NCI-H82 treated with DMSO at 0.1 percent for 48 hours (cell line): ENCODE results near the gene PHLDB2.

ENCODE experiments used
- DNase-seq: peaks from one replicate; lab custom pipeline; 2025; ENCODE audit not compliant: unreplicated experiment; lab: John Stamatoyannopoulos, UW

The PHLDB2 gene

GRCh38 chr3:111850537-111850936 lies 8.5 kb upstream of the PHLDB2 start:
- DNase-seq, result no peak

- no peak for DNase-seq
These were observed 7.5 kb upstream of the PHLDB2 start for GRCh38 chr3:111851511-111851954.

- no peak for DNase-seq
These were observed 6.5 kb upstream of the PHLDB2 start for GRCh38 chr3:111852540-111852939.

GRCh38 chr3:111853068-111853467 lies 6.0 kb upstream of the PHLDB2 start:
- no peak for DNase-seq

GRCh38 chr3:111854990-111855389 lies 4.1 kb upstream of the PHLDB2 start:
- DNase-seq, result no peak

GRCh38 chr3:111856501-111856900 lies 2.6 kb upstream of the PHLDB2 start:
- DNase-seq, result no peak

GRCh38 chr3:111857474-111857873 lies 1.6 kb upstream of the PHLDB2 start:
- no peak for DNase-seq

- no peak for DNase-seq
These were observed 423 bp upstream of the PHLDB2 start for GRCh38 chr3:111858642-111859041.

GRCh38 chr3:111859974-111860859 lies 1.2 kb downstream of the PHLDB2 start:
- DNase-seq, result peak; percentile 79

GRCh38 chr3:111861391-111861790 lies 2.3 kb downstream of the PHLDB2 start:
- DNase-seq, result peak; percentile 56

- peak; percentile 97 for DNase-seq
These were observed 3.4 kb downstream of the PHLDB2 start for GRCh38 chr3:111862415-111862814.

- peak; percentile 99 for DNase-seq
These were observed 3.9 kb downstream of the PHLDB2 start for GRCh38 chr3:111862974-111863373.

- no peak for DNase-seq
These were observed 5.1 kb downstream of the PHLDB2 start for GRCh38 chr3:111863942-111864694.

GRCh38 chr3:111864821-111865656 lies 6.0 kb downstream of the PHLDB2 start:
- peak; percentile 41 for DNase-seq

- no peak for DNase-seq
These were observed 8.9 kb downstream of the PHLDB2 start for GRCh38 chr3:111867889-111868426.

GRCh38 chr3:111870620-111871019 lies 11.6 kb downstream of the PHLDB2 start:
- no peak for DNase-seq

- no peak for DNase-seq
These were observed 13.0 kb downstream of the PHLDB2 start for GRCh38 chr3:111871809-111872623.

GRCh38 chr3:111872979-111873378 lies 13.9 kb downstream of the PHLDB2 start:
- no peak for DNase-seq

GRCh38 chr3:111874177-111874820 lies 15.2 kb downstream of the PHLDB2 start:
- no peak for DNase-seq

GRCh38 chr3:111881480-111881879 lies 22.4 kb downstream of the PHLDB2 start:
- DNase-seq, result no peak
